PC-9 (cell line): ENCODE results near the gene MAB21L4.

ENCODE experiments used
- EZH2 ChIP-seq: fragments of 200-600 bp; sonication (generic); IDR thresholded peaks from 2 replicates; pipeline ENCODE4 v1.8.0; 2017; ENCODE audit warnings: antibody characterized with exemption, low read depth
- TF ChIP-seq, protein P1 (sequence below): fragments of 200-600 bp; sonication (generic); conservative IDR thresholded peaks from 2 replicates; pipeline ENCODE4 v1.6.1; 2017; ENCODE audit warnings: mixed run types, antibody characterized with exemption, mild to moderate bottlenecking, moderate library complexity

- TF ChIP-seq EZH2 = no peak
- TF ChIP-seq, protein P1, sequence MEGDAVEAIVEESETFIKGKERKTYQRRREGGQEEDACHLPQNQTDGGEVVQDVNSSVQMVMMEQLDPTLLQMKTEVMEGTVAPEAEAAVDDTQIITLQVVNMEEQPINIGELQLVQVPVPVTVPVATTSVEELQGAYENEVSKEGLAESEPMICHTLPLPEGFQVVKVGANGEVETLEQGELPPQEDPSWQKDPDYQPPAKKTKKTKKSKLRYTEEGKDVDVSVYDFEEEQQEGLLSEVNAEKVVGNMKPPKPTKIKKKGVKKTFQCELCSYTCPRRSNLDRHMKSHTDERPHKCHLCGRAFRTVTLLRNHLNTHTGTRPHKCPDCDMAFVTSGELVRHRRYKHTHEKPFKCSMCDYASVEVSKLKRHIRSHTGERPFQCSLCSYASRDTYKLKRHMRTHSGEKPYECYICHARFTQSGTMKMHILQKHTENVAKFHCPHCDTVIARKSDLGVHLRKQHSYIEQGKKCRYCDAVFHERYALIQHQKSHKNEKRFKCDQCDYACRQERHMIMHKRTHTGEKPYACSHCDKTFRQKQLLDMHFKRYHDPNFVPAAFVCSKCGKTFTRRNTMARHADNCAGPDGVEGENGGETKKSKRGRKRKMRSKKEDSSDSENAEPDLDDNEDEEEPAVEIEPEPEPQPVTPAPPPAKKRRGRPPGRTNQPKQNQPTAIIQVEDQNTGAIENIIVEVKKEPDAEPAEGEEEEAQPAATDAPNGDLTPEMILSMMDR = no peak
Observed at GRCh38 chr2:240873098-240873788, 22.7 kb downstream of the MAB21L4 start.
